Ovary (tissue), 3 donors: ENCODE data around the gene SSX2IP.

Experiments used
- EP300 ChIP-seq: sonication (generic); formaldehyde crosslinking; IDR thresholded peaks from one replicate; pipeline ENCODE4 v1.6.1; 2017; ENCODE audit warnings: antibody characterized with exemption
- POLR2A ChIP-seq: fragments of 450-650 bp; IDR thresholded peaks from one replicate; pipeline ENCODE4 v1.6.1; 2017; ENCODE audit warnings: antibody characterized with exemption, mild to moderate bottlenecking, moderate library complexity
- TF ChIP-seq, protein P1 (sequence below), 3 donors: fragments of 450-650 bp in 2 of 3; fragments of 200-600 bp in 1 of 3; IDR thresholded peaks; one replicate each; pipeline versions ENCODE4 v1.5.1 to v1.8.0; 2016 to 2022; ENCODE audit warnings: antibody characterized with exemption in 3 of 3, mild to moderate bottlenecking in 1 of 3
- donor health status: DM: no; HTN: no; CAD: no.

DNA sequence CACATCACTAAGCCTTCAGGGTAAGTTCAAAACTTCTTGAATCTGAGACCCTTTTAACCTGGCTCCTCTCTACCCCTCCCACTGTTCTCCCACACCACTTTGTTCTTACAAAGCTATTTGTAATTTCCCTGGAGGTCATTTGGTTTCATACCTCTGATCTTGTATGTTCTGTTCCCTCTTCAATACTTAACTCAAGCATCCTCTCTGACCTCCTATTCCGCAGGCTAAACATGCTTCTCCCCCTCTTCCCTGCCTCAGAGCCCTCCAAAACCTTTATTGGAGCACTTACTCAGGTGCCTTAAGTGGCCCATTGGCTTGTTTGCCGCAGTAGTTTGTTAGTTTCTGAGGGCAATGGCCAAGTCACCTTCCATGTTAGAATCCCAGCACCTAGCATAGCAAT, 54.8 kb downstream of the SSX2IP start:
- TF ChIP-seq, protein P1, sequence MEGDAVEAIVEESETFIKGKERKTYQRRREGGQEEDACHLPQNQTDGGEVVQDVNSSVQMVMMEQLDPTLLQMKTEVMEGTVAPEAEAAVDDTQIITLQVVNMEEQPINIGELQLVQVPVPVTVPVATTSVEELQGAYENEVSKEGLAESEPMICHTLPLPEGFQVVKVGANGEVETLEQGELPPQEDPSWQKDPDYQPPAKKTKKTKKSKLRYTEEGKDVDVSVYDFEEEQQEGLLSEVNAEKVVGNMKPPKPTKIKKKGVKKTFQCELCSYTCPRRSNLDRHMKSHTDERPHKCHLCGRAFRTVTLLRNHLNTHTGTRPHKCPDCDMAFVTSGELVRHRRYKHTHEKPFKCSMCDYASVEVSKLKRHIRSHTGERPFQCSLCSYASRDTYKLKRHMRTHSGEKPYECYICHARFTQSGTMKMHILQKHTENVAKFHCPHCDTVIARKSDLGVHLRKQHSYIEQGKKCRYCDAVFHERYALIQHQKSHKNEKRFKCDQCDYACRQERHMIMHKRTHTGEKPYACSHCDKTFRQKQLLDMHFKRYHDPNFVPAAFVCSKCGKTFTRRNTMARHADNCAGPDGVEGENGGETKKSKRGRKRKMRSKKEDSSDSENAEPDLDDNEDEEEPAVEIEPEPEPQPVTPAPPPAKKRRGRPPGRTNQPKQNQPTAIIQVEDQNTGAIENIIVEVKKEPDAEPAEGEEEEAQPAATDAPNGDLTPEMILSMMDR (IDR thresholded peaks at IDR 0.05), result no peak
- TF ChIP-seq POLR2A (no peak), EP300 (no peak)
